Umbilical cord (tissue), 2 donors: Measurements from ENCODE around the gene LRTM2. TPM values are rescaled to one million over a fixed set of nuclear protein-coding genes. Genes with fewer than 3 reads are reported as not detected.

Experiments used
- DNase-seq: peaks from one replicate; pipeline ENCODE4 v3.0.0-alpha.2; 2015; ENCODE audit warnings: low spot score
- total RNA-seq: library from RNA; depleted of rRNA; stranded (reverse); fragments of >200 nt; gene quantifications from one replicate; pipeline ENCODE4 v1.2.3, GENCODE V29; 2014; ENCODE audit warnings: low replicate concordance; ENCODE audit not compliant: insufficient read depth

LRTM2 gene
- total RNA-seq, 1 donor from 2014 or later = 1.2 TPM

DNA sequence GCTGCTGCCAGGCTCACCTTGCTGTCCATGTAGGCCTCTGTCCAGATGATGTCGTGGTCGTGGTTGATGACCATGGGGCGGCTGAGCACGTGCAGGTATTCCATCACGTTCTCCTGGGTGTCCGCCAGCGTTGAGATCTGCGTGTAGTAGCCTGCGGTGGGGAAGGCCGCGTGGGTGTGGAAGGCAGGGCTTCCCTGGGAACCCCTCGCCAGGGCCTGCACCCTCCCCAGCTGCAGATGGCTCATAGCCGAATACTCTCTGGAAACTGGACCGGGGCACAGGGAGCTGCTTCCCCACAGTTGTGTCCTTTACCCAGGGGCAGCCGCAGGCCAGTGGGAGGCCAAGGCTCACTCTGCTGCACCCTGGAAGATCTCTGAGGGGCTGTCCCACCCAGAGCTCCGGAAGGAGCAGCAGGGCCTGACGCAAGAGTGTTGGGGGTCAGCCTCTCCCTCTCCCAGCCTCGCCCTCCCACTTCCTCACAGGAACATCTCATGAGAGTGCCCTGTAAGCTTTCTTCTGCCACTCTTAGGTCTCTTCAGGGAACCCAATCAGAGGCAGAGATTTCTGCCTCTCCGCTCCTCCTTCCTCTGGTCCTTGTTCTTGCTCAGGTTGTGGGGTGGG is 62.6 kb downstream of the LRTM2 start:
- no peak for DNase-seq

DNA sequence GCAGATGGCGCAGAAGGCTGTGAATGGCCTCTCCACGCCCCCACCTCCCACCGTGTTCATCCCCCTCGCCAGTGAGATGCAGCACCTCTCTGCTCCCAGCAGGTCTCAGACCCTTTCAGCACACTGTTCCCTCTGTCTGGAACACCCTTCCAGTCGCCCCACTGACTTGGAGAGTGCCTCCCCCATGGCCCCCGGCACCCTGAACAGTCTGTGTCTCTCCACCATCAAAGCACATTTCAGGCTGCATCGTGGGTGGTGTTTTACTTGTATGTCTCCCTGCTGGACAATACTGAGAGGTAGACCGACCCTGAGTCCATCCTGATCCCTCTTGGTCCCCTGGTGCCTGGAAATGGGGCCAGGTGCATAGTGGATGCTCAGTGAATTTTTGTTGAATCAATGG is 63.1 kb downstream of the LRTM2 start:
- DNase-seq = no peak

DNA sequence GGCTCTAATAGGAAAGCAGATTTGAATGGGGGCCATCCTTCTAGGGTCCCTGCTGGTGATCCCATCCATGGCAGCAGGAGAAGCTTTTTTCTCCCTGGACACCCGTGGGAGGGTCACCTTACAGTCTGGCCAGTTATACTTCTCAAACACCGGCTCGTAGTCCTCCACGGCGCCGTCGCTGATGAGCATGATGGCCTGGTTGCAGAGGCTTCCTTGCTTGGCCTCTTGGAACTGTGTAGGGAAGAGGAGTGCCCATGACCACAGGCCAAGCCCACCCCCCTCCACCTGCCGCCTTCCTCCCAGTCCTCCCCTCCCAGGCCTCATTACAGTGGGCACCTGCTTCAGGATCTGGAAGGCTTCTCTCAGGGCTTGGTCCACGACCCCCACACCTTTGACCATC is 64.3 kb downstream of the LRTM2 start:
- DNase-seq = no peak

DNA sequence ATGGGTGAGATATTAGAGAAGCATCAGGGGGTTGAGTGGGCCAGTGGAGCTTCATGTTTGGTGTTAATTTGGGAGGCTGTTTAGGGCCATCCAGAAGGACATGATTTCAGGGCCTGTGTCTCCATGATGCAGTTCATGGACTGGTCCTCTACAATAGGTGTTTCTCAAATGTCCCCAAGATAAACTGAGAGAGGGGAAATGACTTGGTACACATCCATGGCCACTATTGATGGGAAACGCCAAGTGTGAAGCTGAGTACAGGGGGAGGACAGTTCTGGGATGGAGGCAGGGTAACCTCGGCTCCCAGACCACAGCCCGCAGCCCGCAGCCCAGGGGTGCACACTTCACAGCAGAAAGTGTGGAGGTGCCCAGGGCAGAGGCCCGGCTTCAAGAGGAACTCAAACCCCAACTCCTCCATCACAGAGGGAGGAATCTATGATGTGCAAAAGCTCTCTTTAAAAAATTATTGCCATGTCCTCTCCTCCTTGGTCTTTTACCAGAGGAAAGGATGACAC is 64.8 kb downstream of the LRTM2 start:
- no peak for DNase-seq

DNA sequence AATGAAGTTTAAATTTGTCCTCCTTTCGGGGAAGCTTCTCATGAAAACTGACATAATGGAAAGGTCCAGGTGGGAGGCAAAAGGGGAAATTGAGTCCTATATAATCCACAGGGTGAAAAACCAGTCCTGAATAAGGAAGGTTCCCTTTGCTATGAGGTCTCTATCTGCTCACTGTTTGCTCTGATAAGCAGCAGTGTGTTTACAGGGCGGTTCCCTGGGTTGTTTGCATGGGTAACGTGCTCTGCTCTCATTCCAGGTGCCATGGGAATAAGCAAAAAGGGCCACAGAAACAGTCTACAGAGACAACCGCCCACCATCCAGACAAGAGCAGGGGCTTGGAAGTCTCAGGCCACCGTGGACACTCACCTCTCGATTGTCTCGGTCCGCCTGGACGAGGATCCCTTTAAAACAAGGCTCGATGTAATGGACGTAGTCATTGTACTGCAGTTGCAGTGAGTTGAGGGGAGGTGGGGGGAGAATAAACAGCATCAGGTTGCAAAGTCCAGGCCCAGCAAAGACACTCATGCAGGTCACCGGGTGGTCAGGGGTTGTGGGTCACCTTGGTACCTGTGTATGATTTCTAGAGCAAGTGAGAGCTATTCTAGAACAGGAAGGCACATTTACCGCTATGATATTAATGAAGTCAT is 65.4 kb downstream of the LRTM2 start:
- DNase-seq = no peak

Other genes starting within 250 kb of the LRTM2 start
- gene FBXL14, start 226.0 kb upstream of the LRTM2 start, total RNA-seq = 9.6 TPM
- gene WNT5B, start 191.3 kb upstream of the LRTM2 start, total RNA-seq = 101 TPM
- 25.8 TPM for gene ADIPOR2, start 129.5 kb upstream of the LRTM2 start, total RNA-seq
- 0.72 TPM for gene CACNA2D4, start 98.1 kb downstream of the LRTM2 start, total RNA-seq
- gene DCP1B, start 183.9 kb downstream of the LRTM2 start, total RNA-seq = 25.5 TPM
- 116 TPM for gene CACNA1C, start 232.4 kb downstream of the LRTM2 start, total RNA-seq